NT2/D1 (cell line): Measurements from ENCODE around the gene MRPL21.

Source experiments
- DNase-seq: peaks from one replicate; pipeline ENCODE4 v3.0.0-alpha.2; 2011; ENCODE audit warnings: low read depth, low spot score
- H3K27me3 ChIP-seq: 2 replicates; pipeline ENCODE4 v1.6.0; 2011; ENCODE audit warnings: mild to moderate bottlenecking; ENCODE audit not compliant: insufficient read length, insufficient read depth
- H3K36me3 ChIP-seq: 2 replicates; pipeline ENCODE4 v1.6.1; 2011; ENCODE audit warnings: mild to moderate bottlenecking, low read length, mixed read lengths; ENCODE audit not compliant: insufficient read depth, insufficient read length
- H3K4me1 ChIP-seq: 2 replicates; pipeline ENCODE4 v1.5.1; 2011; ENCODE audit not compliant: insufficient read depth, insufficient read length
- H3K4me3 ChIP-seq: 2 replicates; pipeline ENCODE4 v1.5.1; 2011; ENCODE audit warnings: low read depth; ENCODE audit not compliant: insufficient read length
- H3K9ac ChIP-seq: 2 replicates; pipeline ENCODE4 v1.6.0; 2011; ENCODE audit warnings: low read depth; ENCODE audit not compliant: insufficient read length
- H3K9me3 ChIP-seq: 2 replicates; pipeline ENCODE4 v1.5.1; 2011; ENCODE audit warnings: mild to moderate bottlenecking, low read length; ENCODE audit not compliant: insufficient read depth
- SUZ12 ChIP-seq: IDR thresholded peaks from 2 replicates; pipeline ENCODE4 v1.6.1; 2011; ENCODE audit not compliant: insufficient read length, insufficient read depth; ENCODE audit errors: extremely low read depth
- YY1 ChIP-seq: IDR thresholded peaks from 2 replicates; pipeline ENCODE4 v1.6.1; 2011; ENCODE audit not compliant: insufficient read length, insufficient read depth
- ZNF274 ChIP-seq: IDR thresholded peaks from 2 replicates; pipeline ENCODE4 v1.6.1; 2011; ENCODE audit warnings: mild to moderate bottlenecking, low read depth, low read length

Gene MRPL21

GRCh38 chr11:68938088-68938487 is 34.5 kb upstream of the MRPL21 start:
- no peak overlapping the region for H3K9ac ChIP-seq
- no peaks in the 10 kb centered on the region for H3K4me1 ChIP-seq
- DNase-seq, result no peak
- no peak for TF ChIP-seq ZNF274
- TF ChIP-seq SUZ12, result no peak
- no peak for TF ChIP-seq YY1
- H3K4me3 ChIP-seq, result no peak overlapping the region
- H3K36me3 ChIP-seq, result peaks cover 80% of the 10 kb centered on the region
- H3K9me3 ChIP-seq, result no peaks in the 10 kb centered on the region
- no peaks in the 10 kb centered on the region for H3K27me3 ChIP-seq

DNA sequence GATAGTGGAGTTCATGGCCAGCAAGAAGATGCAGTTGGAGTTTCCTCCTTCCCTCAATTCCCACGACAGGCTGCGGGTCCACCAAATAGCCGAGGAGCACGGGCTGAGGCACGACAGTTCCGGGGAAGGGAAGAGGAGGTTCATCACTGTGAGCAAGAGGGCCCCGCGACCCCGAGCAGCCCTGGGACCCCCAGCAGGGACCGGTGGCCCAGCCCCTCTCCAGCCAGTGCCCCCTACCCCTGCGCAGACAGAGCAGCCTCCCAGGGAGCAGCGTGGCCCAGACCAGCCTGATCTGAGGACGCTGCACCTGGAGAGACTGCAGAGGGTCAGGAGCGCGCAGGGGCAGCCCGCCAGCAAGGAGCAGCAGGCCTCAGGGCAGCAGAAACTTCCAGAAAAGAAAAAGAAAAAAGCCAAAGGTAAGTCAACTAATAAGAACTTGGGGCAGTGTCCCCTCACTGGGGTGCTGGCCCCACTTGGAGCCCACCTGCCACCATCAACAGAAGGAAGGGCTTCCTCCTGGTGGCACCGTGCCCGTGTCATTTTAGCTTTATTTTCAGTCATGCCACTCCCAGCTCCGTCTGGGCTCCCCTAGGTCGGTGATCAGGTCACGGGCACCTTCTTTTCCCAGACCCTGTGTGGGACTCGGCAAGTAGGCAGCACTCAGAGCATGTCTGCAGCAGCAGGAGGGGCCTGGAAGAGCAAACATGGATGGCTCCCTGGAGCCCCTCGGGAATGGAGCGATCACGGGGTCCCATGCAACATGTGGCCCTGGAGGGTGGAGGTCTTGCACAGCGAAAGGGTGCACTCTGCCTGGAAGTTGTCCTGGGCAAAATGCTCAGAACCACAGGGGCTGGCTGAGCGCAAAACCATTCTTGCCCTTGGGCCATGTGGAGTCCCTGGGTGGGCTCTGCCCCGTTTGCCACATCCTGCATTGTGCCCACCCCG is 33.3 kb upstream of the MRPL21 start:
- H3K9ac ChIP-seq, result no peak overlapping the region
- H3K4me1 ChIP-seq, result no peaks in the 10 kb centered on the region
- H3K9me3 ChIP-seq, result no peaks in the 10 kb centered on the region
- no peak overlapping the region for H3K4me3 ChIP-seq
- DNase-seq, result no peak
- no peak for TF ChIP-seq YY1
- H3K27me3 ChIP-seq, result no peaks in the 10 kb centered on the region
- H3K36me3 ChIP-seq, result peaks cover 87% of the 10 kb centered on the region

DNA sequence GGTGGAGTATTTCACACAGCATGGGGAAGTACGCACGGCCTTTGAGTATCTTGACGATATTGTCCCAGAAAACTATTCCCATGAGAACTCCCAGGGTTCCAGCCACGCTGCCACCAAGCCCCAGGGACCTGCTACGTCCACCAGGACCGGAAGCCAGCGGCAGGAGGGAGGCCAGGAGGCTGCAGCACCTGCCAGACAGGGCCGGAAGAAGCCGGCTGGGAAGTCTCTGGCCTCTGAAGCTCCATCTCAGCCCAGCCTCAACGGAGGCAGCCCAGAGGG is 32.7 kb upstream of the MRPL21 start:
- H3K4me3 ChIP-seq, result no peak overlapping the region

GRCh38 chr11:68935516-68936357 is 32.1 kb upstream of the MRPL21 start:
- no peaks in the 10 kb centered on the region for H3K4me1 ChIP-seq
- no peak overlapping the region for H3K9ac ChIP-seq
- no peak overlapping the region for H3K4me3 ChIP-seq
- no peaks in the 10 kb centered on the region for H3K27me3 ChIP-seq
- DNase-seq, result no peak
- no peaks in the 10 kb centered on the region for H3K9me3 ChIP-seq
- TF ChIP-seq SUZ12, result no peak
- TF ChIP-seq ZNF274, result no peak
- TF ChIP-seq YY1, result no peak
- H3K36me3 ChIP-seq, result peaks cover 88% of the 10 kb centered on the region

More for the DNA sequence above, 32.7 kb upstream of the MRPL21 start:
- H3K36me3 ChIP-seq, result peaks cover 88% of the 10 kb centered on the region
- DNase-seq, result no peak
- no peaks in the 10 kb centered on the region for H3K27me3 ChIP-seq
- H3K4me1 ChIP-seq, result no peaks in the 10 kb centered on the region
- H3K9ac ChIP-seq, result no peak overlapping the region
- TF ChIP-seq SUZ12 (no peak), ZNF274 (no peak), YY1 (no peak)
- no peaks in the 10 kb centered on the region for H3K9me3 ChIP-seq

DNA sequence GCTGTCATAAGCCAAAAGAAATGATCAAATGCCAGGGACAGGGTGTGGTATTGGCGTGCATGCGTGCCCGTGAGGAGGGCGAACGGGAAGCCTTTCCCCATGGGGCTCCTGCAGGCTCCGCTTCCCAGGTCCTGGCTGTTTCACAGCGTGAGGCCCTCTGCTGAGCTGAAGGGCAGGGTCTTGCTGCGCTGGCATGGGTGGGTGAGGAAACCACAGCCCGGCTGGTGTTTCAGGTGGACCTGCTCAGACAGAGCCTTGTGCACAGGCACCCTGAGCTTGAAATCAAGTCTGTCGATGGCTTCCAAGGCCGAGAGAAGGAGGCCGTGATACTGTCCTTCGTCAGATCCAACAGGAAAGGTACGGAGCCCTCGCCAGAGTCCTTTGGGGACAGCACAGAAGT is 31.4 kb upstream of the MRPL21 start:
- Histone ChIP-seq H3K4me1 (no peaks in the 10 kb centered on the region), H3K9me3 (no peaks in the 10 kb centered on the region), H3K36me3 (peaks cover 90% of the 10 kb centered on the region), H3K27me3 (no peaks in the 10 kb centered on the region), H3K9ac (no peak overlapping the region), H3K4me3 (no peak overlapping the region)
- DNase-seq, result no peak
- TF ChIP-seq YY1 (no peak), ZNF274 (no peak), SUZ12 (no peak)

GRCh38 chr11:68934666-68935065 is 31.0 kb upstream of the MRPL21 start:
- Histone ChIP-seq H3K27me3 (no peaks in the 10 kb centered on the region), H3K4me1 (no peaks in the 10 kb centered on the region), H3K36me3 (peaks cover 91% of the 10 kb centered on the region), H3K9ac (no peak overlapping the region), H3K4me3 (no peak overlapping the region), H3K9me3 (no peaks in the 10 kb centered on the region)
- TF ChIP-seq YY1 (no peak), SUZ12 (no peak), ZNF274 (no peak)
- no peak for DNase-seq

DNA sequence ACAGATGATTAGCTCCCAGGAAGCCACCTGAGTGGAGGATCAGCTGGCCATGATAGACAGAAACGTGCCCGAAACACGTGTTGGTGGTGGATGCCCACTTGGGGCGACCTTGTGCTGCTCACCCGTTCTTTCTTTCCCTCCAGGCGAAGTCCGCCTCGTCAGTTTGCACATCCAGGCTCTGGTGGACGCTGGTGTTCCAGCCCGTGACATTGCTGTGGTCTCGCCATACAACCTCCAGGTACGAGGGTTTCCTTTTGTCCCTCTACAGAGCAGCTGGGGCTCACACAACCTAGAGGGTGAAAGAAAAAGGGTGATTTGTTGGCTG is 30.7 kb upstream of the MRPL21 start:
- Histone ChIP-seq H3K27me3 (no peaks in the 10 kb centered on the region), H3K4me1 (no peaks in the 10 kb centered on the region), H3K4me3 (no peak overlapping the region), H3K36me3 (peaks cover 91% of the 10 kb centered on the region), H3K9me3 (no peaks in the 10 kb centered on the region), H3K9ac (no peak overlapping the region)
- no peak for DNase-seq
- TF ChIP-seq SUZ12 (no peak), ZNF274 (no peak), YY1 (no peak)
